Chondrocyte (in vitro differentiated cells): ENCODE data around the gene MEX3B. TPM values are rescaled to one million over a fixed set of nuclear protein-coding genes. Genes with fewer than 3 reads are reported as not detected.
A peak's percentile ranks its signal among the peaks of the same experiment; 100 is the strongest.

ENCODE experiments used
- DNase-seq: peaks from one replicate; pipeline ENCODE4 v3.0.0; 2021; ENCODE audit warnings: mixed read lengths, low spot score
- H3K27ac Mint-ChIP-seq: one replicate; pipeline ENCODE4 v1.8.0; 2021; ENCODE audit warnings: mild to moderate bottlenecking, moderate library complexity, mixed read lengths; ENCODE audit not compliant: unreplicated experiment
- H3K27me3 Mint-ChIP-seq: 2 replicates; pipeline ENCODE4 v1.8.0; 2021; ENCODE audit warnings: low read depth, mixed read lengths
- H3K36me3 Mint-ChIP-seq: 2 replicates; pipeline ENCODE4 v1.8.0; 2021; ENCODE audit warnings: low read depth, mixed read lengths
- H3K4me1 Mint-ChIP-seq: 2 replicates; pipeline ENCODE4 v1.8.0; 2021; ENCODE audit warnings: low read depth, mild to moderate bottlenecking, mixed read lengths
- H3K4me3 Mint-ChIP-seq: one replicate; pipeline ENCODE4 v1.8.0; 2021; ENCODE audit warnings: mild to moderate bottlenecking, moderate library complexity, mixed read lengths; ENCODE audit not compliant: unreplicated experiment
- H3K9me3 Mint-ChIP-seq: 2 replicates; pipeline ENCODE4 v1.8.0; 2021; ENCODE audit warnings: low read depth, mixed read lengths
- CTCF ChIP-seq: fragments of 200-600 bp; sonication (generic); IDR thresholded peaks from 2 replicates; pipeline ENCODE4 v1.5.0; 2021; ENCODE audit warnings: antibody characterized with exemption, mild to moderate bottlenecking, moderate library complexity
- total RNA-seq: library from RNA; stranded (reverse); gene quantifications from 3 replicates; pipeline ENCODE4 v1.2.1, GENCODE V29; 2021

MEX3B gene
- total RNA-seq, 1 donor from 2014 or later: 52.7 TPM

GRCh38 chr15:82044373-82045178 is 1.2 kb downstream of the MEX3B start:
- Mint-ChIP-seq H3K27ac (peak overlapping the region; percentile 93), H3K4me1 (peaks cover 32% of the 10 kb centered on the region), H3K9me3 (no peaks in the 10 kb centered on the region), H3K4me3 (peak overlapping the region; percentile 92), H3K27me3 (no peaks in the 10 kb centered on the region), H3K36me3 (peaks cover 15% of the 10 kb centered on the region)
- no peak for TF ChIP-seq CTCF
- peak; percentile 86 for DNase-seq

DNA sequence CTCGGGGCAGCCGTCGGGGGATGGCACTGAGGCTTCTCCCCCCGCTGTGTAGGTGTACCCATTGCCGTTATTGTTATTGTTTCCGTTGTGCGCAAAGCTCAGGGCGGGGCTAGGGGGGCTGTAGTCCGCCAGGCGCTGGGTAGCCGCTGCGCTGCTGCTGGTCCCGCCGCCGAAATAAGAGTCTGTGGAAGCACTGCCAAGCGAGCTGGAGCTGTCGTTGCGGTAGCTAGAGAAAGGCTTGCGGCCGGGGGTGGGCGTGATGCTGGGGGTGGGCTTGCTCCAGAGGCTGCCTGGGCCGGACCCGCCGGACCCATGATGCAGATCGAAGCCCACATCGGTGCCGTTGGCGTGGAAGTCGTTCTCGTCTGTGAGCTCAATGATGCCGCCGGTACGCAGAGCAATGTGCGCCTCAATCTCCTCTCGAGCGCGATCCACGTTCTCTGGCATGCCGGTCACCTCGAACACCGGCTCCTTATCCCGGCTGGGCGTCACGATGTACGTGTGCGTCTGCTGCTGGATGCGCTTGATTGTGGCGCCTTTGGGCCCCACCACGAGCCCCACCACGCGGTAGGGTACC is 1.9 kb downstream of the MEX3B start:
- Mint-ChIP-seq H3K27ac (peak overlapping the region; percentile 93), H3K4me3 (peak overlapping the region; percentile 92), H3K36me3 (peaks cover 15% of the 10 kb centered on the region), H3K4me1 (peaks cover 32% of the 10 kb centered on the region), H3K9me3 (no peaks in the 10 kb centered on the region), H3K27me3 (no peaks in the 10 kb centered on the region)
- DNase-seq: peak; percentile 90
- no peak for TF ChIP-seq CTCF

- peaks cover 15% of the 10 kb centered on the region for H3K36me3 Mint-ChIP-seq
- peak overlapping the region; percentile 92 for H3K4me3 Mint-ChIP-seq
- peak overlapping the region; percentile 65 for H3K27ac Mint-ChIP-seq
- DNase-seq: peak; percentile 87
- TF ChIP-seq CTCF: peak; percentile 10
- H3K9me3 Mint-ChIP-seq: no peaks in the 10 kb centered on the region
- no peaks in the 10 kb centered on the region for H3K27me3 Mint-ChIP-seq
- H3K4me1 Mint-ChIP-seq: peaks cover 32% of the 10 kb centered on the region
These were observed 2.6 kb downstream of the MEX3B start for GRCh38 chr15:82043130-82043673.

- Mint-ChIP-seq H3K27ac (peak overlapping the region; percentile 78), H3K9me3 (no peaks in the 10 kb centered on the region), H3K36me3 (peaks cover 15% of the 10 kb centered on the region), H3K4me1 (peaks cover 26% of the 10 kb centered on the region), H3K27me3 (no peaks in the 10 kb centered on the region), H3K4me3 (peak overlapping the region; percentile 49)
- TF ChIP-seq CTCF: no peak
- no peak for DNase-seq
These were observed 5.0 kb downstream of the MEX3B start for GRCh38 chr15:82040862-82041261.

DNA sequence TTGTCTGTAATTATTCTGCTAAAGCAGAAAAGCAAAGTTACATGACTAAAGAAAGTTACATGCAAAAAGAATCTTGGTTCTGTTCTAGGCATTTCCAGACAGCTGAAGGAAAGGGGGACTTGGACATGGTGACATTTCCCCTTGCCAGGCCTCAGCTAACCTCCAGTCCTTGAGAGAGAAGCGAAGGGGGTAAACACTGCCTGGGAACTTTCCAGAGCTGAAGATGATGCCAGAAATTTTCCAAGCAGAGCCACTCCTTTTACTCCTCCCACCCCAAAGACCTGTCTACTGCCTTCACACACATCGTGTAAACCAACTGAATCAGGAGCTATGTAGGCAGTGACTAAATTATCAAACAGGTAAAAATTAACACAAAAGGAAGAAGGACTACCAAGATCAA is 5.4 kb downstream of the MEX3B start:
- no peak for TF ChIP-seq CTCF
- H3K9me3 Mint-ChIP-seq: no peaks in the 10 kb centered on the region
- no peaks in the 10 kb centered on the region for H3K27me3 Mint-ChIP-seq
- no peak overlapping the region for H3K4me3 Mint-ChIP-seq
- H3K36me3 Mint-ChIP-seq: peaks cover 15% of the 10 kb centered on the region
- no peak for DNase-seq
- H3K4me1 Mint-ChIP-seq: peaks cover 26% of the 10 kb centered on the region
- H3K27ac Mint-ChIP-seq: peak overlapping the region; percentile 54
